ELR (cell line): ENCODE measurements around the gene UPK3BL2.
"Not testable (repeated sequence)": the region's sequence is repeated elsewhere in the genome, so short reads cannot be mapped to it uniquely, and the experiment has no call there.

Experiments
- DNase-seq: peaks from one replicate; pipeline ENCODE4 v3.0.0-alpha.2; 2015; ENCODE audit warnings: low read depth

Gene UPK3BL2

DNA sequence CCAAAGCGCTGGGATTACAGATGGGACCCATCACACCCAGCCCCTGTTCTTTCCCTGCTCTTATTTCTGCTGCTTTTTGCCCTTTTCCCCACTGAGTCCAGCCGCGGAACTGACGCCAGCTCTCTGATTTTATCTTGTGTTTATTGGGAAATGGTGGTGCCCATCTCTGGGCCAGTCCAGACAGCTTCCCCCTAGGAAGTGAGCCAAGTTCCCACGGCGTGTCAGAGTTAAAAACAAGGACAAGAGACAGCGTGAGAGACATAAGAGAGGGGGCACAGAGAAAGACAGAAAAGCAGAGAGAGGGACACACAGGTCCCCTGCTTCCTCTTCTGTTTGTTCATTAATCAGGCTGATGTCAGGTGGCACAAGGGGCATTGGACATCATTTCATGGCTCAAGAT is 11.9 kb downstream of the UPK3BL2 start:
- DNase-seq = not testable (repeated sequence)

DNA sequence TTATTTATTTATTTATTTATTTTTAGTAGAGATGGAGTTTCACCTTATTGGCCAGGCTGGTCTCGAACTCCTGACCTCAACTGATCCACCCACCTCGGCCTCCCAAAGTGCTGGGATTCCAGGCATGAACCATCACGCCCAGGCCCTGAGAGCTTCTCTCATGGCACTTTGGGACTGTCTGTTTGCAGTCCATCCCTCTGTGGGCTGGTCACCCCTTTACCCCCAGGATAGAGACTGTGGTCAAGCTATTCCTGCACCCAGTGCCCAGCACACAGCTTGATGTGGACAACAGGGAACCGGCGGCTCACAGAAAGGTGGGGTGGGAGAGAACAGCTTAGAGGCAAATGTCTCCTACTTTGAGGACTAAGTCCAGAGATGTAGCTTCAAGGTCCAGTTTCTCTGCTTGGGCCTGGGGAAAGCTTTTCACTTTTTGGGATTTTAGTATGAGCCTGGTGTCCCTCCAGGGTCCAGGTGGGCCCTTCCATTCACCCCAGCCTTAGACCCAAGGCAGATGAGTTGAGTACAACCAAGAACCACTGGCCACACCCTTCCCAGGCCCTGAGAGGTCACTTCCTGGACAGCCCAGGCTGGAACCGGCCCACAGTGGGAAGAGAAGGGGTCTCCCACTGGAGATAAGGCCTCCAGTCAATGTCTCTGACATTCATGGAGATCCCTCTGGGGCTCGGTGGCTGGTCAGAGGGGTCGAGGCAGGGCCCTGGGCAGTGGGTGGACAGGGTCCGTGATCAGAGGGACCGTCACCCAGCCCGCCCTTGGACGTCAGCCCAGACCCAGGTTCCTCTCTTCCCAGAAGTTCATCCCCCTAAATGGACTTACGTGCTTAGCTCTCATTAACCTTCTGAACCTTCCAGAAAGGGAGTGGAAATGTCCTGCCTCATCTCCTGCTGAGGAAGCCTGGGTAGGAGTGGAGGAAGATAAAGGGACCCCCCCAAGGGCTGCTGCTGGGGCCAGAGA is 15.4 kb downstream of the UPK3BL2 start:
- not testable (repeated sequence) for DNase-seq

DNA sequence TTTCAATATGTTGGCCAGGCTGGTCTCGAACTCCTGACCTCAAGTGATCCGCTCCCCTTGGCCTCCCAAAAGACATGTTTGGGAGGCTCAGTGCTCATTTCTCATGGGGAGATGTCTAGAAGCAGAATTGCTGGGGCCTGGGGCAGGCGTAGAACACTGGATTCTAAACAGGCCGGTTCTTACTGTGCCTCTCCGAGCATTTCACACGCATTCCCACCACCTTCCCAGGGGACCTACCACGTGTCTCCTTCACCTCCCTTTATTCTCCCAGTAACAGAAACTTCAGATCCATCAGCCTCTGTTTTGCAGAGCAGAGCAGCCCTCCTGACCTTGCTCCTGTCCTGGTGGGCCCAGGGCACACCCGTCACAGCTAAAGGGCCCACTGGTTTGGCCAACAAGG is 16.3 kb downstream of the UPK3BL2 start:
- DNase-seq = not testable (repeated sequence)

DNA sequence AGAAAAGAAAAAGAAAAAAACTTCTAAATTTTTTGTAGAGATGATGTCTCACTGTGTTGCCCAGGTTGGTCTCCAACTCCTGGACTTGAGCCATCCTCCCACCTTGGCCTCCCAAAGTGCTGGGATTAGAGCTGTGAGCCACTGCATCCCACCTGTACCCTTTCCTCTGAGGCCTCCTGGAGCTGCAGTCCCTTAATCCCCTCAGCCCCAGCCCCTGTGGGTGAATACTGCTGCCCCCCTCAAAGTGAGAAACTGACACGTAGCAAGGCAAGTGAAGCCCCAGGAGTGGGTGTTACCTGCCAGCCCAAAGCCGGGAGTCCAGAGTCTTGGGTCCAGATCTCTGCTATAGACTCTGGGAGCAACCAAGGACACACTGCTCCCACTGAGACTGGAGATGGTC is 18.7 kb downstream of the UPK3BL2 start:
- DNase-seq = not testable (repeated sequence)

DNA sequence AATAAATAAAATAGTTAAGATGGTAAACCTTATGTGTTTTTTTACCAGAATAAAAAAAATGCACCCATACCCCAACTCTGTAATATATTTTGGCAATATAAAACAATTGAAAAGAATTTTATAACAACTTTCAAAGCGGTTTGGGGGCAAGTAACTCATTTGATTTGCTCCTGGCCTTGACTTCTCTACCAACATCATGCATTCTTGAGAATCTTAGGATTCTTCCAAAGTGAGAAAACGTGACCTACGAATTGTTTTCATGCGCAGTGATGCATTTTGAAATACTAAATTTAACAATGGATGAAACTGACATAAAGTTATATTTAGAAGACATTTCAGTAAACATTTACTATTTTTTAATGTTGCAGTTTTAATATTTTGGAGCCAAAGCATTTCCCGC is 22.7 kb downstream of the UPK3BL2 start:
- DNase-seq = not testable (repeated sequence)

DNA sequence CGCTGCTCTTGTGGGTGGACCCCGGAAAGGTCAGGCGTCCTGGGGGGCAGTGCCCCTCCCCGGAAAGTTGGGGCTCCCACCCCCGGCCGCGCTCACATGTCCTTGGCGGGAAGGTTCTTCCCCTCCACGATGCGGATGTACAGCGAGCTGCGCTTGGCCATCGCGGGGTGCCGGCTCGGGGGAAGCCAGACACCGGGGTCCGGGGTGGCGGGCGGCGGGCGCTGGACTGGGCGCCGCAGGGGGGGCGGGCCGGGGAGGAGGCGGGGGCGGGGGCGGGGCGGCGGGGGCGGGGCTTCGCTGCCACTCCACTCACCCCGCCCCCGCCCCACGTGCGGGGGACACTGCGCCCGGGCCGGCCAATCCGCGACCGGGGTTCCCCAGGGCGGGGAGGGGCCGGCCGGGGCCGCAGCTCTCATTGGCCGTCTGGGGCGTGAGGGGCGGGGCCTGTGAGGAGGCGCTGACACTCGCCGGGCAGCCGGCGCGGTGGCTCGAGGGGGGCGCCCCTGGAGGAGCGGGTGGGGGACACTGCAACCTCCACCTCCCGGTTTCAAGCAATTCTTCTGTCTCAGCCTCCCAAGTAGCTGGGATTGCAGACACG is 25.8 kb downstream of the UPK3BL2 start, which contains the start of gene RASA4B:
Gene RASA4B (minus strand): TSS at position 228 of the 598 bp plus-strand sequence. CDS start 67 bp downstream, at position 161.
- DNase-seq = peak; percentile 38

DNA sequence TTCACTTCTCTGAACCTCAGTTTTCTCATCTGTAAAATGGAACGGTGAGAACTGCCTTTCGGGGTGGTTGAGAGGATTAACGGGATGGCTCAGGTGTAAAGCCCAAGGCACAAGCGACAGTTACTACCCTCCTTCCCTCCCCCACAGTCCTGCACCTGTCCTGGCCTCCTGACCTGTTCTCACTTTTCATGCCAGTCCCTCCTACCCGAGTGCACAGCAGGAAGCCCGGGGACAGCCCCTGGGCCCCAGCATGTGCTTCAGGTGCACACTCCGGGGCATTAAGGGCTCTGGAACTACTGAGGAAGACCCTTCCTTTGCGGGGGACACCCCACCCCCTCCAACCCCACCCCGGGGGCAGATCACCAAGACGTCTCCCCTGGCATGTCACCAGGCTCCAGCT is 26.5 kb downstream of the UPK3BL2 start:
- not testable (repeated sequence) for DNase-seq

DNA sequence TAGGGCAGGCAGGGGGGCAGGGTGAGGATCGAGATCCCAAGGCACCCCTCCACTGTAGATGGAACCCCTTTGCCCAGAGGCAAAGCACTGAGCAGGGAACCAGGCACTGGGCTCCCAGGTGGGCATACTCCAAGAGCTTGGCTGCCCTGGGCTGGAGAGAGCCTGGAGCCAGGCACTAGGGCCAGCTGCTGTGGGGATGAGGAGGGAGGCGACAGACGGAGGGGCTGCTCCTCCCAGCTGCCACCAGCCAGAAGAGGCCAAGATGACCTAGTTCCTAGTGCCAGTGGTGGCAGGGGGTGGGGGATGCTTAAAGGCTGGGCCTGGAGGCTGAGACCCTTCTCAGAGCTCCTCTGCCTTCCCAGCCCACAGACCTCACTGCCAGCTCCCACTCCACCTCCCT is 27.6 kb downstream of the UPK3BL2 start:
- not testable (repeated sequence) for DNase-seq

DNA sequence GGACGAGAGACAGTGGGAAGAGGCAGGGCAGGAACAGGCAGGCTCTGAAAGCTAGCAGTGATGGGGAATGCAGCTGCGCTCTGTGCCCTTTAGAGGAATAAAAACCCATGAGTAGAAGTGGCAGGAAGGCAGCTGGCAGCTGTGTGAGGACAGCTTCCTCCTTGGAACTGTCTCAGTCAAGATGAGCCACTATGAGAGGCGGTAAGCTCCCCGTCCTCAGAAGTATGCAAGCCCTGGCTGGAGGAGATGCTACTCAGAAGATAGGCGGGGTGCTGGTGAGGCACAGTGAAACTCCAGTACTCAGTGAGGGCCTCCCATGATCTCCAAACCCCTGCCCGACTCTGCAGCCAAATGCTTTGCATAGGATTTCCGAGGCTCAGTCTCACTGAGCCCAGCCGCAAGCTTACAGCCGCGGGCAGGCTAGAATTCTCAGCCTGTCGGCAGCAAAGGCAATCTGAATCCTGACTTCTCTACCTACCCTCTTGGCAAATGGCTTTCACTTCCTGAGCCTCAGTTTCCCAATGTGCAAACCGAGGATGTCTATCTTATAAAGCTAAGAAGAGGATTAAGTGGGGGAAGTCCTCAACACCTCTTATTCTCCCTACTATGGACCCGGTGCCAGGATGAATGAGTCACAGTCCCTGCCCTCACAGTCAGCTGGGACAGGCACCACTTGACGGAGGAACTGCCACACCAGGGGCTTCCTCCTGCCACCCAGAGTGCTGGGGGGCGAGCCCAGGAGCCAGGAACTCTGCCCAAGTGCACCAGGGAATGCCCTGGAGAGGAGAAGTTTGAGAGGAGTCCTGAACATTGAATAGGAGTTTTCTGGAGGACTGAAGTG is 28.4 kb downstream of the UPK3BL2 start:
- not testable (repeated sequence) for DNase-seq

DNA sequence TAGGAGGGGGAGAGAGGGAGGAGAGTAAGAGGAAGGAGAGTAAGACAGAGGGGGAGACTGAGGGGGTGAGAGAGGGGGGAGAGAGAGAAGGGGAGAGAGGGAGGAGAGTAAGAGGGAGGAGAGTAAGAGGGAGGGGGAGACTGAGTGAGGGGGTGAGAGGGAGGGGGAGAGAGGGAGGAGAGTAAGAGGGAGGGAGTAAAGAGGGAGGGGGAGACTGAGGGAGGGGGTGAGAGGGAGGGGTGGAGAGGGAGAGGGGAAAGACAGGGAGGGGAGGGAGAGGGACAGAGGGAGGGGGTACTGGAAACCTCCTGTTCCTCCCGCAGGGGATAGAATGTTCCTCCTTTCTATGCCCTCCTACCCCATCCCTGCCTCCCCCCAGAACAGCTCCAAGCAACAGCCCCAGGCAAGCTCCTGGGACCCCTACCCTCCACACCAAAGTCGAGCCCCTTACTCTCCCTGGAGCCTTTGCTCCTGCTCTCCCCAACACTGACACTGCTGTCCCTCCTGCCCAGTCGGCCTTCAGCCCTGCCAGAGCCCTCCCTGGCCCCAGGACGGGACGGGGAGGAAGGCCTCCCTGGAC is 30.8 kb downstream of the UPK3BL2 start:
- peak; percentile 50 for DNase-seq

DNA sequence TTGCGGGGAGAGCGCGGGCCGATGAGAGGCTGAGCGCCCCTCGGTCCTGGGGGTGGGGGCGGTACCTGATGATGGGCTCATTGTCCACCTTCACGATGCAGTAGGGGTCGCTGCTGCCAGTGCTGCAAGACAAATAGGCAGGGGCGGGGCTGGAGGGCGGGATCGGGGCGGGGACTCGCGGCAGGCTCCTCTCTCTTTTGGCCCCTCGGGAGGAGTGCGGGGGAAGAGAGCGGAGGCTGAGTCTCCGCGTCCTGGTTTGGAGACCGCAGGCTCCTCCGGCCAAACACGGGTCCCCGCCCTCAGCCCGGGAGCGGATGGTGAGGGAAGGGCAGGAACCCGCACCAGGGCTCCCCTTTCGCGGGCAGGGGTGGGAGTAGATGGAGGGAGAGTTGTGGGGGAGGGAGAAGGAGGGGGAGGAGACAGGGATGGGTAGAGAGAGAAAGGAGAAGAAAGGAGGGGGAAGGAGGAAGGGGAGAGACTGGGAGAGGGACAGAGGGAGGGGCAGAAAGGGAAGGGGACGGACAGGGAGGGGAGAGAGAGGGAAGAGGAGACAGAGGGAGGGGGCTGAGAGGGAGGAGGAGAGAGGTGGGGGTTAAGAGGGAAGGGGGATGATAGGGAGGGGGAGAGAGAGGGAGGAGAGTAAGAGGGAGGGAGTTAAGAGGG is 31.5 kb downstream of the UPK3BL2 start:
- not testable (repeated sequence) for DNase-seq

DNA sequence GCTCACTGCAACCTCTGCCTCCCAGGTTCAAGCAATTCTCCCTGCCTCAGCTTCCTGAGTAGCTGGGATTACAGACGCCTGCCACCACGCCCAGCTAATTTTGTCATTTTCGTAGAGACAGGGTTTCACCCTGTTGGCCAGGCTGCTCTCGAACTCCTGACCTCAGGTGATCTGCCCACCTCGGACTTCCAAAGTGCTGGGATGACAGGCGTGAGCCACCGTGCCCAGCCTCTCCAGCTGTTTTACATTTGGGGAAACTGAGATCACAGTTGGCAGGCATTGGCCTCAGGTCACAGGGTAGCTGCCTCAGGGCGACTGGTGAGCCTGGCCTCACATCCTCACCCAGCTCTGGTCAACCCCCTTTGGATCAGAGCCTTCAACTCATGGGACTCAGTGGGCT is 32.9 kb downstream of the UPK3BL2 start:
- not testable (repeated sequence) for DNase-seq

DNA sequence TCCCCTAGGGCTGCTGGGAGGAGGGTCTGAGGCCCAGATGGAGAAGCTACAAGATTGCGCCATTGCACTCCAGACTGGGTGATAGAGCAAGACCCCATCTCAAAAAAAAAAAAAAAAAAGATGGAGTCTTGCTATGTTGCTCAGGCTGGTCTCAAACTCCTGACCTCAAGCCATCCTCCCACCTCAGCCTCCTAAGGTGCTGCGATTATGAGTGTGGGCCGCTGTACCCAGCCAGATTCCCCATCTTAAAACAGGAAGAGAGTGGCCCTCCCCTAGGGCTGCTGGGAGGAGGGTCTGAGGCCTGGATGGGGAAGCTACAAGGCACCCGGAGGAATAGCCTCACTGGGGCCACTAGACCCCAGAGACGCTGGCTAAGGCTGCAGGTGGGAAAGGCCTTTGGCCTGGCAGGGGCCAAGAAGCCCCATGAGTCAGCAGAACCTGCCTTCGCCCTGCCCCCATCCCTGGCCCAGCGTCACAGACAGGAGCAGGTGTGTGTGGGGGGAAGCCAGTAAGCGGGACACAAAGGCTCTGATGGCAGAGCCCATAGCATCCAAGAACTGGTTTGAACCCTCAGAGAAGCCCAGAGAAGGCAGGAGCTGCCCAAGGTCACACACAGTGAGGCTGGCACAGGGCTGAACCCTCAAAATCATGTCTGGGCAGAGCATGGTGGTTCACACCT is 35.9 kb downstream of the UPK3BL2 start:
- DNase-seq = not testable (repeated sequence)

DNA sequence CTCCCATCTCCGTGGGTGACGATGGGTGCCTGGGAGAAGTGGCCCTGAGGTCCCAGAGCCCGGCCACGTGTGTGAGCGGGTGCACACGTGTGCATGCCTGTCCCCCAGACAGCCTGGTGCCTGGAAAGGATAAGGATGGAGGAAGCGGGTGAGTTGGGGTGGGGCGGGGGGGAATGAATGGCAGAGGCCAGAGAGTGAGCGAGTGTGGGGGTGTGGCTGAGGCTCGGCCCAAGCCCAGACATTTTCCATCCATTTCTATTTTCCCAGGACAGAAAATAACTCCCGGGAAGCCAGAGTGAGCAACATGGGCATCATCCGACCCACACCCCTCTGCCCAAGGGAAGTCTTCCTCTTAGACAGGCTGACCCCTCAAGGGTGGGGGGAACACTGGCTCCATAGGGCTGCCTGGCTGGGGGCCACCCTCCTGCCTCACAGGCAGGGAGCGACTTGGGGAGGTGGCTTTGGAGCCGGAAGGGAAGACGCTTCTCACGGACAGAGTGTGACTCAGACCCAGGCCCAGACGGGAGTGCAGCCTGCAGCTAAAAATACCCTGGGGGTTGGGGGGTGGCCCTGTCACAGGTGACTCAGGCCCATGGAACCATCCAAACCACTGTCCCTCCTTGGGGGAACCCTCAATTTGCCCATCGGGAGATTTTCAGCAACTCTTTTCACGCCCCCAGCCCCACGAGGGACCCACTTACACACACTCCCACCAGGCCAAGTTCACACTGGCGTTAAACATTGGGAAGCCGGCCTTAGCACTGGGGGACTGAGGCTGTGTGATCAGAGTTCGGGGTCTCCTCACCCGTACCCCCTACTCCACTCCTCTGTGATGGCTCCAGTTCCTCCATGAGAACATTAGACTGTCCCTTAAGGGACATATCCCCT is 38.0 kb downstream of the UPK3BL2 start:
- DNase-seq = not testable (repeated sequence)

DNA sequence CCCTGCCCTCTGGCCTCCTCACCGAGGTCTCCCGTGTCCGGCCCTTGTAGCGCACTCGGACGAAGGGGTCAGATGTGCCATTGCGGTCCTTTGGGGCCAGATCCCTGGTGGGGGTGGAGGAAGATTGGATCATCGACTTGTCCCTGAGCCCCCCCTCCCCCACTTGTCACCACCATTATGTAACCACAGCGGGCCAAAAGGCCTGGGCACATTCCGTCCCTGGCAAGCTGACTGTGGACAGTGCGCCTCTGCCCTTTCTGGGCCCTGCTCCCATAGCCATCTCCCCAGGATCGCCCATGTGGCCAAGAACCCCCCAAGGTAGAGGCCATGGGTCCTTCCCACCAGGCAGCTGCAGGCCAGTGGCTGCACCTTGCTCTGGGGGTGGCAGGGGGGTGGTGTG is 40.4 kb downstream of the UPK3BL2 start:
- not testable (repeated sequence) for DNase-seq

DNA sequence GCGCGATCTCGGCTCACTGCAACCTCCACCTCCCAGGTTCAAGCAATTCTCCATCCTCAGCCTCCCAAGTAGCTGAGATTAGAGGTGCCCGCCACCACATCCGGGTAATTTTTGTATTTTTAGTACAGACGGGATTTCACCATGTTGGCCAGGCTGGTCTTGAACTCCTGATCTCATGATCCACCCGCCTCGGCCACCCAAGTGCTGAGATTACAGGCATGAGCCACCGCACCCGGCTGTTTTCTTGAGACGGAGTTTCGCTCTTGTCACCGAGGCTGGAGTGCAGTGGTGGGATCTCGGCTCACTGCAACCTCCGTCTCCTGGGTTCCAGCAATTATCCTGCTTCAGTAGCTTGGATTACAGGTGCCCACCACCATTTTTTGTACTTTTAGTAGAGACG is 45.2 kb downstream of the UPK3BL2 start:
- DNase-seq = not testable (repeated sequence)

DNA sequence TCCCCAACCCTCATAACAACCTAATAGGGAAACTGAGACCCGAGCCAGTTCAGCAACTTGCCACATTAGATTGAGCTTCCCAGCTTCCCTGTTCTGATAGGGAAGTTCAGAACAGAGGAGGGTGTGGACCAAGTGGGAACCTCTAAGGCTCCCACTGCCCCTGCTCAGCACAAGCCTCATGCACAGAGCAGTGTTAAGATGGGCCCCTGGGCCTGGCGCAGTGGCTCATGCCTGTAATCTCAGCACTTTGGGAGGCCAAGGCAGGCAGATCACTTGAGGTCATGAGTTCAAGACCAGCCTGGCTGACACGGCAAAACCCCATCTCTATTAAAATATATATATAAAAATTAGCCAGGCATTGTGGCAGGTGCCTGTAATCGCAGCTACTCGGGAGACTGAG is 46.2 kb downstream of the UPK3BL2 start:
- not testable (repeated sequence) for DNase-seq

DNA sequence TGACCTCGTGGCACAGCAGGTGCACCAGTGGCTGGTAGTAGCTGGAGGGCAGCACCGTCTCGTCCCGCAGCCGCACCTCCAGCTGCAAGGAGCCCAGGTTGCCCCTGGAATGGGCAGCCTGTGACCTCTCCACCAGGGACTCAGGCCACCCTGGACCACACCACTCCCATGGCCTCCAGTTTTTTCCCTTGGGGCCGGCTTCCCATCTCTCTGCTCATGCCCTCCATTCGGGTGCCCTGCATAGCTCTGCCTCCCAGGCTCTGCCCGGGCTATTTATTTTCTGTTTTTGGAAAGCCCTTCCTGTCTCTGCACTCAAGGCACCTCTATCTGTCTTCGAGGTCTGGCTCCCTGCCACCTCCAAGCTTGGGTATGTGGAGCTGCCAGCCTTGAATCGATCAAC is 46.6 kb downstream of the UPK3BL2 start:
- not testable (repeated sequence) for DNase-seq

DNA sequence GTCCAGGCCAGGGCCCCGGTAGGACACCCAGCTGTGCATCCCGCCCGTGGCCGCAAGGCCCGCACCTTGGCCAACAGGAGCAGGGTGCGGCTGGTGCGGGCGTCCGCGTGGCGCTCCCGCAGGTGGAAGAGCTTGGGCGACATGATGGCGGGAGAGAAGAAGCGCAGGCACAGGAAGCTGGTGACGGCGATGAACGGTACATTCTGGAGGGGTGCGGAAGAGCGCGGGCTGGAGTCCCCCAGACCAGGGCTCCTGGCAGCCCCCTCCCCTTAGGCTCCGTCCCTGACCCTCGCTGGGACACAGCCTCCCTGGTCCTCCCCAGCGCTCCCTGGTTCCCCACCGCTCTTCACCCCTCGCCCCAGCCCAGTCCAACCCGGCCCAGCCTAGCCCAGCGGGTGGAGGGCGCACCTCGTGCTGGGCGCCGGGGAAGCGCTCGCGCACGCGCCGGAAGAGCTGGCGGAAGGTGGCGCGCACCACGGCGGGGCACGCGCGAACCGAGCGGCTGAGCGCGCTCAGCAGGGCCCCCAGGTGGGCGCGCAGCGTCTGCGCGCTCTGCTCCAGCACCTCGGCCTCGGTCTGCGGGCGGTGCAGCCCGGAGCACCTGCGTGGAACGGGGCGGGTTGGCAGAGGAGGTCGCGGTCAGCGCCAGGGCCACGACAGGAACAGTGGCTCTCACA is 48.9 kb downstream of the UPK3BL2 start:
- not testable (repeated sequence) for DNase-seq
